Stimulated activated CD8-positive, alpha-beta memory T cell treated with anti-CD3 and anti-CD28 coated beads, Interleukin-7, amount 100 ng/mL, for 1 hour (primary cell): ENCODE data around the gene PRSS8.
"Not testable (repeated sequence)": the region's sequence is repeated elsewhere in the genome, so short reads cannot be mapped to it uniquely, and the experiment has no call there.

Source experiments
- DNase-seq, 2 donors: peaks; one replicate each; pipeline ENCODE4 v3.0.0-alpha.2; 2020; ENCODE audit warnings: low read depth in 2 of 2

Gene PRSS8

GRCh38 chr16:31105677-31106213 lies 29.8 kb downstream of the PRSS8 start:
- DNase-seq = peak; percentile 52 to 68

- DNase-seq = not testable (repeated sequence)
Measured at GRCh38 chr16:31100876-31101641, 34.5 kb downstream of the PRSS8 start.

GRCh38 chr16:31099860-31100638 lies 35.5 kb downstream of the PRSS8 start:
- no peak for DNase-seq

- peak; percentile 63 to 66 for DNase-seq
Measured at GRCh38 chr16:31094424-31095120, 41.0 kb downstream of the PRSS8 start, which contains the start of gene VKORC1. Gene VKORC1 (minus strand): TSS chr16:31094797. CDS start chr16:31094729, 68 bp downstream.

GRCh38 chr16:31094088-31094423 lies 41.5 kb downstream of the PRSS8 start:
- DNase-seq = no peak

GRCh38 chr16:31093132-31093703 lies 42.3 kb downstream of the PRSS8 start:
- DNase-seq = no peak

- no peak for DNase-seq
Measured at GRCh38 chr16:31092330-31092729, 43.2 kb downstream of the PRSS8 start.

- no peak for DNase-seq
Measured at GRCh38 chr16:31090540-31090939, 45.0 kb downstream of the PRSS8 start.

- DNase-seq = no peak
Measured at GRCh38 chr16:31089199-31089598, 46.3 kb downstream of the PRSS8 start.

GRCh38 chr16:31088459-31089183 lies 46.9 kb downstream of the PRSS8 start, which contains the start of gene PRSS53:
Gene PRSS53 (minus strand): TSS chr16:31088943. CDS start chr16:31088809, 134 bp downstream.
- DNase-seq = no peak

- no peak for DNase-seq
Measured at GRCh38 chr16:31087971-31088370, 47.6 kb downstream of the PRSS8 start.

- DNase-seq = no peak
Measured at GRCh38 chr16:31087481-31087880, 48.0 kb downstream of the PRSS8 start.

GRCh38 chr16:31086629-31086906 lies 49.0 kb downstream of the PRSS8 start:
- no peak for DNase-seq

GRCh38 chr16:31085873-31086628 lies 49.5 kb downstream of the PRSS8 start:
- no peak for DNase-seq

GRCh38 chr16:31085411-31085810 lies 50.1 kb downstream of the PRSS8 start:
- no peak for DNase-seq

GRCh38 chr16:31084584-31085302 lies 50.8 kb downstream of the PRSS8 start:
- DNase-seq = no peak

- no peak for DNase-seq
Measured at GRCh38 chr16:31083981-31084380, 51.5 kb downstream of the PRSS8 start.

- no peak for DNase-seq
Measured at GRCh38 chr16:31083556-31083955, 52.0 kb downstream of the PRSS8 start.

- DNase-seq = no peak
Measured at GRCh38 chr16:31083081-31083480, 52.4 kb downstream of the PRSS8 start.
